Measurements from ENCODE around the gene SPATA17.

Gene SPATA17

DNA sequence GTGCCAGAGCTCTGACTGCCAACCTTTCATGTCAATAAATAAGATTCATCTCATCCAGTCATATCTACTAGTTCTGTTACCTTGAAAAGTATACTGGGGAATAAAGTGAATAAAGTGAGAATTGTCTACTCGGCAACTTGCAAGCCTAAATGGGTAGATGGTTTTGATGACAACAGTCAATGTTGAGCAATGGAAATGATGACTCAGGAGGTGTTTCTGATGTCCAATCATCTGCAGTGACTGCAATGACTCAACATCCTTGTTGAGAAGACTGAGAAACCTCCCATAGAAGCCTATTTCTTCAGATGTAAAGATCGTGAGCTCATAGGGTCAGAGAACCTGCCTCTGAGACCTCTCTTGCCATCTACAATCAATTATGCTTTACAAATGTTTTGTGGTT lies 276.4 kb downstream of the SPATA17 start:
- in situ Hi-C loops (cut with MboI; ENCODE audit: low sequenced_read_pairs, unreplicated experiment) = no loop called here
- TF ChIP-seq, protein P1, sequence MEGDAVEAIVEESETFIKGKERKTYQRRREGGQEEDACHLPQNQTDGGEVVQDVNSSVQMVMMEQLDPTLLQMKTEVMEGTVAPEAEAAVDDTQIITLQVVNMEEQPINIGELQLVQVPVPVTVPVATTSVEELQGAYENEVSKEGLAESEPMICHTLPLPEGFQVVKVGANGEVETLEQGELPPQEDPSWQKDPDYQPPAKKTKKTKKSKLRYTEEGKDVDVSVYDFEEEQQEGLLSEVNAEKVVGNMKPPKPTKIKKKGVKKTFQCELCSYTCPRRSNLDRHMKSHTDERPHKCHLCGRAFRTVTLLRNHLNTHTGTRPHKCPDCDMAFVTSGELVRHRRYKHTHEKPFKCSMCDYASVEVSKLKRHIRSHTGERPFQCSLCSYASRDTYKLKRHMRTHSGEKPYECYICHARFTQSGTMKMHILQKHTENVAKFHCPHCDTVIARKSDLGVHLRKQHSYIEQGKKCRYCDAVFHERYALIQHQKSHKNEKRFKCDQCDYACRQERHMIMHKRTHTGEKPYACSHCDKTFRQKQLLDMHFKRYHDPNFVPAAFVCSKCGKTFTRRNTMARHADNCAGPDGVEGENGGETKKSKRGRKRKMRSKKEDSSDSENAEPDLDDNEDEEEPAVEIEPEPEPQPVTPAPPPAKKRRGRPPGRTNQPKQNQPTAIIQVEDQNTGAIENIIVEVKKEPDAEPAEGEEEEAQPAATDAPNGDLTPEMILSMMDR (IDR thresholded peaks at IDR 0.05; ENCODE audit: borderline replicate concordance, control extremely low read depth, extremely low read depth, insufficient read depth, missing control alignments) = no peak
- no peak for DNase-seq (ENCODE audit: low spot score)

DNA sequence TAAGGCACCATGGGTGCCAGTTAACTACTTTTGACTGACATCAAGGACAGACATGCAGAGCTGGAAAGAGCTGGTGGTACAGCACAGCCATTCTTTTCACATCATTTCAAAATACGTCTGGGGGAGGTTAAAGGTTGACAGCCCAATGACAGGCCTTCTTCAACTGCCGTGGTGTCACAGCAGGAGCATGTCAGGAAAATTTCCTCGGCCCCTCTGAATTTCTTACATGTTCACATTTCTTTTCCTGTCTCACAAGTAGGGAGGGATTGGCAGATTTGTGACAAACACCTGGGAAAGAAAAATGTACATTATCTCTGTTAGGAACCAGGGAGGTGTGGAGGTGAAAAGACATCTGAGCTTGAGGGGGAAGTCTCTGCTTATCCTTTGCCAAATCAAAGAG lies 279.1 kb downstream of the SPATA17 start:
- no peak for DNase-seq (ENCODE audit: low spot score)
- in situ Hi-C loops (cut with MboI; ENCODE audit: low sequenced_read_pairs, unreplicated experiment) = no loop called here
- TF ChIP-seq, protein P1 (IDR thresholded peaks at IDR 0.05; ENCODE audit: borderline replicate concordance, control extremely low read depth, extremely low read depth, insufficient read depth, missing control alignments) = no peak

DNA sequence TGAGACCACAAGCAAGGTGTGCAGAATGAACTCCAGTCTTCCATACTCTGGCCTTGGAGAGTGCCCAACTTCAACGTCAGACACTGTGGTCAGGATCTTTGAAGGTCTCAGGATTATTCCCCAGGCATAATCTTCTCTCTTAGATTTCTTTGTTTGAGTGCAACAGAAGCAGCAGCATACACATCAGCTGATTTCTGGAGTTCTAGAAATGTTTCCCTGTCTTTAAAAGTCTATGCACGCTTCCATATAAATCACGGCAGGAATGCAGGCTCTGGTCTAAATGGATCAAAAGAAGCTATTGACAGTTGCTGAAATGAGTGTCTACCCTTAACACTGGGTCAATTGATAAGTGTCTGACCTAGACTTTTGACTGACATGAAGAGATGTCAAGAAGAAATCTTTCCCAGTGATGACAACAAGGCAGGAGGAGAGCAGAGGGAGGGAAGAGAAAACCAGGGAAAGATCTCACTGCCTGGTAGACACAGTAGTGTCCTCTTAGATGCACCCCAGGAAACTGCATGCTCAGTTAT lies 279.7 kb downstream of the SPATA17 start:
- TF ChIP-seq, protein P1 (IDR thresholded peaks at IDR 0.05; ENCODE audit: borderline replicate concordance, control extremely low read depth, extremely low read depth, insufficient read depth, missing control alignments) = no peak
- no peak for DNase-seq (ENCODE audit: low spot score)
- in situ Hi-C loops (cut with MboI; ENCODE audit: low sequenced_read_pairs, unreplicated experiment) = no loop called here

DNA sequence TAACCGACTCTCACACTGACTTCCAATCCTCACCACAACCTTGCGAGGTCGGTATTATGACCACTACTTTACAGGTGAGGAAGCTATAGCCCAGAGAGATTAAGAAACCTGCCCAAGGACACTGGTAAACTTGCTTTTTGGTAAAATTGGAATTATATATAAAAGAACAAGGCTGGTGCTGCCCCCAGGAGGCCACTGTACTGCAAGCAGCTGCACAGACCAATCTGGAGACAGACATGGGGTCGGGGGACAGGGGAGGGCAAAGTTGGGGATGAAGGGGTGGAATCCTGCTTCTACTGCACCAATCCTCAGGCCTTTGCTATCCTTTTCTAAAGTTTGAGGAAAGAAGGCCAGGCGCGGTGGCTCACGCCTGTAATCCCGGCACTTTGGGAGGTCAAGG lies 280.8 kb downstream of the SPATA17 start:
- in situ Hi-C loops (cut with MboI; ENCODE audit: low sequenced_read_pairs, unreplicated experiment) = no loop called here
- TF ChIP-seq, protein P1 (IDR thresholded peaks at IDR 0.05; ENCODE audit: borderline replicate concordance, control extremely low read depth, extremely low read depth, insufficient read depth, missing control alignments) = no peak

DNA sequence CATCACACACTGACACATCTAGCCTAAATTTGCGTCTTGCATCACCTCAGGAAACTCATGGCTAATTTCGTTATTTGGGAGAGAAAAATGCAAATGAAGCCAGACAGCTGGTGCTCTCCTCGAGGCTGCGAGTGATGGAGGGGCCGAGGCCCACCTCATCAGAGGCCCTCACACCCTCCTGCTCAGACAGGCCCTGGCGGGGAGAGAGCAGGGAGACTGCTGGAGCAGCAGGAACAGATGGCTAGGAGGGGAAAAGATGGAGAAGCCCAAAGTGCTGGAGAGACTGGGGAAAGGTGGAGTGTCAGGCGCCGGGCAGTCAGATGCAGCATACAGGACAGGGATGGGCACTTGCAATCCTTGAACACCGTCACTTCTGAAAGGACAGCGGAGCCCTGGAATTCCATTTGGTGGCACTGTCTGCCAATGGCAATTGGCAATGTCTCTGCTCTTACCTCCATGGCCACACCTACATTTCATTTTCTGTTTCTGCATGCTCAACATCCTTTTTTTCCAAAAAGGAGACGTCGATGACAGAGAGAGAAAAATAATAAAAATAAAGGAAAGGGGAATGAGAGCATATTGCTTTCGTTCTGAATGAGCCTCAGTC lies 286.2 kb downstream of the SPATA17 start:
- no peak for DNase-seq (ENCODE audit: low spot score)
- in situ Hi-C loops (cut with MboI; ENCODE audit: low sequenced_read_pairs, unreplicated experiment) = no loop called here
- TF ChIP-seq, protein P1 (IDR thresholded peaks at IDR 0.05; ENCODE audit: borderline replicate concordance, control extremely low read depth, extremely low read depth, insufficient read depth, missing control alignments) = no peak

More for the DNA sequence above, 280.8 kb downstream of the SPATA17 start:
- DNase-seq (ENCODE audit: low spot score) = no peak

DNA sequence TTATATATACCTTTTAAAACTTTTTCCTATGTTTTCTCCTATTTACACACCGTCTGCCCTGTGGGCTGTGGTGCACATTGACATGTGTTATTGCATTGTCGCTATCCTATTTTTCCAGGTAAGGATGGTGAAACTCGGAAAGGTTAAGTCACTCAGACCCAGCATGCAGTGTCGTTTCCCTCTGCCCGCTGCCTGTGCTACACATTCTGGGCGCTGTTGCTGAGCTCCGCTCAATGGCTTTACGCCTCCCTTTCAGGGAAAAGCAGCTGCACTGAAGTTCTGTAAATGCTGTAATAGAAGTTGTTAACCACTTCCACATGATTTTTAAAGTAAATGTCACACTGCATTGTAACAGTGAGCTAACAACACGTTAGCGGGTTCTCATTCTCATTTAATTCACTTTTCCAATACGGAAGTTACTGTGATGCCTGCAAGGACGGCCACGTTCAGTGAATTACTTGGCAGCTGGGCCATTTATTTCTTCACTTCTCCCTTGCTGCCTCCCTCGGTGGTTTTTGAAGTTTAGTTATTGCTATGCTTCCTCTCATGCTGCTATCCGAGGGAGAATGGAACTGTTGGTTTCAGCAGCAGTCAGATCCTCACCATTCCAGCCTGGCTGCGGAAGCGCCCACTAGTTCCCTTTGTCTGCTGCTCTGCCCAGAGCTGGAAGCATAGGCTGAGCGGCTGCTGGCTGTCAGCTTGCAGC lies 288.7 kb downstream of the SPATA17 start:
- in situ Hi-C loops (cut with MboI; ENCODE audit: low sequenced_read_pairs, unreplicated experiment) = no loop called here
- TF ChIP-seq, protein P1 (IDR thresholded peaks at IDR 0.05; ENCODE audit: borderline replicate concordance, control extremely low read depth, extremely low read depth, insufficient read depth, missing control alignments) = no peak
- DNase-seq (ENCODE audit: low spot score) = no peak
